Esophagus muscularis mucosa (tissue), 4 donors: Measurements from ENCODE around the gene SGTB. TPM values are rescaled to one million over a fixed set of nuclear protein-coding genes. Genes with fewer than 3 reads are reported as not detected.
"Not testable (repeated sequence)": the region's sequence is repeated elsewhere in the genome, so short reads cannot be mapped to it uniquely, and the experiment has no call there.

Experiments used
- DNase-seq: peaks from one replicate; pipeline ENCODE4 v3.0.0-alpha.2; 2017; ENCODE audit errors: extremely low spot score
- H3K27ac ChIP-seq, 4 donors: fragments of 200-600 bp; sonication (generic); replicated peaks in 1 of 4; 1 replicate in 3 of 4; 2 replicates in 1 of 4; pipeline ENCODE4 v1.5.1; 2016 to 2019; ENCODE audit warnings: mild to moderate bottlenecking in 1 of 4
- H3K27me3 ChIP-seq, 4 donors: fragments of 200-600 bp; sonication (generic); one replicate each; pipeline versions ENCODE4 v1.5.1 to v1.6.0; 2016 to 2019
- H3K36me3 ChIP-seq, 4 donors: fragments of 200-600 bp; sonication (generic); one replicate each; pipeline ENCODE4 v1.5.1; 2016 to 2019
- H3K4me1 ChIP-seq, 4 donors: fragments of 200-600 bp; sonication (generic); one replicate each; pipeline ENCODE4 v1.5.1; 2016 to 2019
- H3K4me3 ChIP-seq, 4 donors: fragments of 200-600 bp; sonication (generic); 1 replicate in 2 of 4; 2 replicates in 2 of 4; pipeline ENCODE4 v1.5.1; 2016 to 2019; ENCODE audit warnings: mild to moderate bottlenecking in 4 of 4, moderate library complexity in 1 of 4
- H3K9me3 ChIP-seq, 4 donors: fragments of 200-600 bp; sonication (generic); 1 replicate in 3 of 4; 2 replicates in 1 of 4; pipeline ENCODE4 v1.5.1; 2016 to 2019
- EP300 ChIP-seq: sonication (generic); formaldehyde crosslinking; IDR thresholded peaks from one replicate; pipeline ENCODE4 v1.6.1; 2017; ENCODE audit warnings: antibody characterized with exemption
- POLR2A ChIP-seq: fragments of 450-650 bp; IDR thresholded peaks from one replicate; pipeline ENCODE4 v1.6.1; 2017; ENCODE audit warnings: antibody characterized with exemption, moderate library complexity, mild to moderate bottlenecking, low read depth
- POLR2AphosphoS5 ChIP-seq, 2 donors: sonication (generic); formaldehyde crosslinking; IDR thresholded peaks; one replicate each; pipeline ENCODE4 v1.6.1; 2017; ENCODE audit warnings: antibody characterized with exemption in 2 of 2
- WGBS: methylation state at CpG from one replicate; pipeline ENCODE4 v1.1.5; 2018; 5-methylcytosine and 5-hydroxymethylcytosine counted together
- intact Hi-C: fragments of 100-400 bp; cut with DNase I; formaldehyde crosslinking; loops from one replicate; pipeline ENCODE4 v1.15.1; 2023
- total RNA-seq, 4 donors: library from RNA; depleted of rRNA; stranded (reverse); fragments of >200 nt; gene quantifications; one replicate each; pipeline versions ENCODE4 v1.1.0 to v1.2.1, GENCODE V29; 2016
- TF ChIP-seq, protein P1 (sequence below), 3 experiments: fragments of 200-600 bp in 2 of 3; fragments of 450-650 bp in 1 of 3; sonication (generic) in 2 of 3; IDR thresholded peaks; one replicate each; pipeline ENCODE4 v1.5.1; 2017 to 2019; ENCODE audit warnings: antibody characterized with exemption in 3 of 3, mild to moderate bottlenecking in 2 of 3, moderate library complexity in 1 of 3

The SGTB gene
- total RNA-seq, 4 donors from 2014 or later, result 11.4 to 16.5 (median 14.4) TPM

DNA sequence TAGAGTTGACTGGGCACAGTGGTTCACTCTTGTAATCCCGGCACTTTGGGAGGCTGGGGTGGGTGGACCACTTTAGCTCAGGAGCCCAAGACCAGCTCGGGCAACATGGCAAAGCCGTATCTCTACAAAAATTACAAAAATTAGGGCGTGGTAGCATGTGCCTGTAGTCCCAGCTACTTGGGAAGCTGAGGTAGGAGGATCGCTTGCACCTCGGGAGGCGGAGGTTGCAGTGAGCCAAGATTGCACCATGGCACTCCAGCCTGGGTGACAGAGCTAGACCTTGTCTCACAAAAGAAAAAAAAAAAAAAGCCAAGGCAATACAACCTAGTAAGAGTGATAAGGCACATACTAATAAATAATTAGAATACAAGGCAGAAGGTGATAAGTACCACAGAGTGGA is 15.9 kb upstream of the SGTB start:
- intact Hi-C loops, result no loop called here
- no peak for DNase-seq
- H3K4me3 ChIP-seq, result no peak overlapping the region
- H3K36me3 ChIP-seq, result no peaks in the 10 kb centered on the region
- no peaks in the 10 kb centered on the region for H3K9me3 ChIP-seq
- WGBS, result 84% methylated on average over 7 of the region's 7 CpGs
- H3K27me3 ChIP-seq, result no peaks in the 10 kb centered on the region
- no peaks in the 10 kb centered on the region for H3K4me1 ChIP-seq
- TF ChIP-seq EP300 (no peak), POLR2A (no peak), POLR2AphosphoS5 (IDR thresholded peaks at IDR 0.05) (no peak)
- TF ChIP-seq, protein P1, sequence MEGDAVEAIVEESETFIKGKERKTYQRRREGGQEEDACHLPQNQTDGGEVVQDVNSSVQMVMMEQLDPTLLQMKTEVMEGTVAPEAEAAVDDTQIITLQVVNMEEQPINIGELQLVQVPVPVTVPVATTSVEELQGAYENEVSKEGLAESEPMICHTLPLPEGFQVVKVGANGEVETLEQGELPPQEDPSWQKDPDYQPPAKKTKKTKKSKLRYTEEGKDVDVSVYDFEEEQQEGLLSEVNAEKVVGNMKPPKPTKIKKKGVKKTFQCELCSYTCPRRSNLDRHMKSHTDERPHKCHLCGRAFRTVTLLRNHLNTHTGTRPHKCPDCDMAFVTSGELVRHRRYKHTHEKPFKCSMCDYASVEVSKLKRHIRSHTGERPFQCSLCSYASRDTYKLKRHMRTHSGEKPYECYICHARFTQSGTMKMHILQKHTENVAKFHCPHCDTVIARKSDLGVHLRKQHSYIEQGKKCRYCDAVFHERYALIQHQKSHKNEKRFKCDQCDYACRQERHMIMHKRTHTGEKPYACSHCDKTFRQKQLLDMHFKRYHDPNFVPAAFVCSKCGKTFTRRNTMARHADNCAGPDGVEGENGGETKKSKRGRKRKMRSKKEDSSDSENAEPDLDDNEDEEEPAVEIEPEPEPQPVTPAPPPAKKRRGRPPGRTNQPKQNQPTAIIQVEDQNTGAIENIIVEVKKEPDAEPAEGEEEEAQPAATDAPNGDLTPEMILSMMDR (IDR thresholded peaks at IDR 0.05), result no peak
- no peak overlapping the region for H3K27ac ChIP-seq

DNA sequence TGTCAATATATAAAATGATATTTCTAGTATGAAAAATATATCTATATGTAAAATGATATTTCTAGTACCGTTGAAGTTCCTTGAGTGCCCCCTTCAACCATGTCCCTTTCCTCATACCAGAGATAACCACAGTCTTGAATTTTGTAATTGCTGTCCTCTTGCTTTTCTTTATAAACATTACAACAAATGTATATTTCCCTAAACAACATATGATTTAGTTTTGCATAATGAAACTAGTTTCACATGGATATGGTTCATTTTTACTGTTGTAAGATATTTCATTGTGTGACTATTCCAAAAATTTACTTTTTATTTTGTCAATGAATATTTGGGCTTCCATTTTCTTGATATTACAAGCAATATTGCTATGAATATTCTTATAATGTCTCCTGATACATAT is 14.1 kb upstream of the SGTB start:
- TF ChIP-seq, protein P1 (IDR thresholded peaks at IDR 0.05), result no peak
- TF ChIP-seq POLR2AphosphoS5 (IDR thresholded peaks at IDR 0.05) (no peak), EP300 (no peak), POLR2A (no peak)
- no peaks in the 10 kb centered on the region for H3K4me1 ChIP-seq

DNA sequence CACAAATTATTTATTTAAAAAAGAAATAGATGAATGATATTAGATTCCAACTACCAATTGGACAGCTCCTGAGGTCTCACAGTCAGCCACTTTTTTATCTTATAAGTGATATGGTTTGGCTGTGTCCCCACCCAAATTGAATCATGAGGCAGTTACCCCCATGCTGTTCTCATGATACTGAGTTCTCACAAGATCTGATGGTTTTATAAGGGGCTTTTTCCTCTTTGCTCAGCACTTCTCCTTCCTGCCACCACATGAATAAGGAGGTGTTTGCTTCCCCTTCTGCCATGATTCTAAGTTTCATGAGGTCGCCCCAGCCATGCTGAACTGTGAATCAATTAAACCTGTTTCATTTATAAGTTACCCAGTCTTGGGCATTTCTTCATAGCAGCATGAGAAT is 13.0 kb upstream of the SGTB start:
- WGBS, result 88% methylated on average over 1 of the region's 1 CpG
- no peaks in the 10 kb centered on the region for H3K9me3 ChIP-seq
- no peak for DNase-seq

More for the DNA sequence above, 14.1 kb upstream of the SGTB start:
- no peak overlapping the region for H3K4me3 ChIP-seq
- DNase-seq, result no peak
- no peaks in the 10 kb centered on the region for H3K36me3 ChIP-seq
- intact Hi-C loops, result no loop called here
- no peaks in the 10 kb centered on the region for H3K9me3 ChIP-seq
- WGBS, result 80% methylated on average over 1 of the region's 1 CpG
- no peaks in the 10 kb centered on the region for H3K27me3 ChIP-seq
- no peak overlapping the region for H3K27ac ChIP-seq

DNA sequence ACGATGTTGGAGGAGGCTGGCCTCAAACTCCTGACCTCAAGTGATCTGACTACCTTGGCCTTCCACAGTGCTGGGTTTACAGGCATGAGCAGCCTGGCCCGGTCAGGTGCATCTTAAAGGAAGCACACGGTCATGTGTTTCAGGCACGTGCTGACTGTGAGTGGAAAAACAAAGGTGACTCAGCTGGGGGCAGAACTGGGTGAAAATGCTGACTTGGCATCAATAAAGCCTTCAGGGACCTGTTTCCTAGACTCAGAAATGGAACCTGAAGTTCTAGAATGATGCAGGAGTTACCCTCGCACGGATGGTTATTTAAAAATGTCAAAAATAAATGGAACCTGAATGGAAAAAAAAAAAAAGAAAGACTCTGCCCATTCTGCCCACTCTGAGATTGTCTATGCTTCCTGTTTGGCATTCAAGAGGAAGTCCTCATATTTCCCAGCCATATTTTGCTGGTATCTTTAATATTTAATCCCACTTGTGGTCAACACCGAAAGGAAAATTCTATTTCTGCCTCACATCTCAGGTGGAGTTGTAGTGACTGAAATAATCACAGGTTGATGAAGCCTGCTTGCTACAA is 12.4 kb upstream of the SGTB start:
- H3K4me3 ChIP-seq, H3K4me1 ChIP-seq, H3K27ac ChIP-seq, H3K9me3 ChIP-seq, H3K36me3 ChIP-seq, H3K27me3 ChIP-seq, DNase-seq, intact Hi-C loops: not testable (repeated sequence)
- 82% methylated on average over 6 of the region's 7 CpGs for WGBS

More for the DNA sequence above, 13.0 kb upstream of the SGTB start:
- Histone ChIP-seq H3K27ac (no peak overlapping the region), H3K27me3 (no peaks in the 10 kb centered on the region), H3K4me1 (no peaks in the 10 kb centered on the region), H3K36me3 (no peaks in the 10 kb centered on the region), H3K4me3 (no peak overlapping the region)
- TF ChIP-seq, protein P1 (IDR thresholded peaks at IDR 0.05), result no peak
- no peak for TF ChIP-seq POLR2A
- no peak for TF ChIP-seq POLR2AphosphoS5 (IDR thresholded peaks at IDR 0.05)
- TF ChIP-seq EP300, result no peak
- intact Hi-C loops, result no loop called here

DNA sequence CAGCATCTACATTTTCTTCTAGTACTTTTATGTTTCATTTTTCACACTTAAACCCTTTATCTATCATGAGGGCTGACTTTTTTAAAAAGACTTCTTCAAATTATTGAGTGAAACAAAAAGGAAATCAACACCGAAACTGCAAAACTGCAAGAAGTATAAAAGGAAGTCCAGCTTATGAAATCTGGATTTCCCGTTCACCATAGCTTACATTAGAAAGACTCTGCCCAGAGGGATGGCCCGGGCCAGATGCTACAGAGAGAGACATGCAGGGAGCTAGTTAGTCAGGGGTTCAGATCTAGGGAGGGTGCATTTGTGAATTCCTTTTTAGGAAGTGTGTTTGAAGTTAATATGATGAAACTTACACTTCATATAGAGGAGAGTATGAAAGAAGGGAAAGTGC is 10.1 kb upstream of the SGTB start:
- H3K36me3 ChIP-seq, H3K9me3 ChIP-seq, H3K27me3 ChIP-seq, H3K27ac ChIP-seq, H3K4me1 ChIP-seq, intact Hi-C loops, H3K4me3 ChIP-seq, DNase-seq: not testable (repeated sequence)
- 69% methylated on average over 3 of the region's 3 CpGs for WGBS

DNA sequence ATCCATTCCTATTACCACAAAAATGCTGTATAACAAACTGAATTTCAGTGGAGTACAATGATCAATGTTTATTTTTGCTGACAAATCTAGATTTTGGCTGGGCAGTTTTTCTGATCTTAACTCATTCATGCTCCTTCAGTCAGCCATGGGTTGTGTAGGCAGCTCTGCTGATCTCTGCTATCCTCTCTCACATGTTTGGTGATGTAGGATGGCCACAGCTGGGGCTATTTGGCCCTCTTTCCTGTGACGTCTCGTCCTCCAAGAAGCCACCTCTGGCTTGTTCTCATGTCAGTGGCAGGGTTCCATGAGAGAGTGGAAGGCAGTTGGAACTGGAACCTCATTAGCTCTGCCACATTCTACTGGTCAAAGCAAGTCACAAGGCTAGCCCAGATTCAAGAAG is 9.0 kb upstream of the SGTB start:
- Histone ChIP-seq H3K9me3 (no peaks in the 10 kb centered on the region), H3K36me3 (no peaks in the 10 kb centered on the region), H3K27me3 (no peaks in the 10 kb centered on the region), H3K4me3 (no peak overlapping the region), H3K27ac (no peak overlapping the region), H3K4me1 (no peaks in the 10 kb centered on the region)
- 64% methylated on average over 2 of the region's 2 CpGs for WGBS
- TF ChIP-seq POLR2A (no peak), EP300 (no peak), POLR2AphosphoS5 (IDR thresholded peaks at IDR 0.05) (no peak)
- TF ChIP-seq, protein P1 (IDR thresholded peaks at IDR 0.05), result no peak
- intact Hi-C loops, result no loop called here
- no peak for DNase-seq
